ENCODE measurements around the gene FOXF2.
"Not testable (repeated sequence)": the region's sequence is repeated elsewhere in the genome, so short reads cannot be mapped to it uniquely, and the experiment has no call there.

Gene FOXF2

GRCh38 chr6:1389369-1390132 lies at the start of gene FOXF2:
Gene FOXF2 (plus strand): TSS chr6:1389576. CDS start chr6:1389948, 372 bp downstream.
- no peak for DNase-seq (ENCODE audit: low read depth in 1 of 2, low spot score in 1 of 2)

- DNase-seq (ENCODE audit: low read depth in 1 of 2, low spot score in 1 of 2) = no peak
These were observed 43.3 kb upstream of the FOXF2 start for GRCh38 chr6:1346101-1346500.

DNA sequence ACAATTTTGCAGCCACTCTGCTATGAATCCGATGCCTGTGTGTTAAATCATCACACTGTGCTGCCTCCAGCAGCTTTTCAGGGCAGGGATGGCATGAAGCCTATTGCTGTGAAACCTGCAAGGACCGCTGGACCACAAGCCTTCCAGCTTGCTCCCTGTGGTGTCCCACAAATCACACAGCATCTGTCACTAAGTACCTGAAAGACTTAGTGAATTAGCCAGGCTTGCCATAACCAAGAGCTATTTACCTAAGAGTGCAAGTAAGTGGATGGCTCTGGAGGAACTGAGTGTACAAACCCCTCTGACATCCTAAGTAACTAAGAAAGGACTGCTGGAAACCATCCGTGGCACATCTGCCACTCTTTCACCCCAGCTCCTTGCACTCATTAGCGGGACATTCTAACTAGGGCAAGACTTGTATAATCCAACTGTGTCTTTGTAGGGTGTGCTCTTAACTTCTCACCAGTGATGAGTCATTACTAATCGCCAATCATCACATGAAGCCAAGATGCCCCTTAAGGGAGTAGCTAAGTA lies 42.8 kb upstream of the FOXF2 start:
- DNase-seq (ENCODE audit: low read depth in 1 of 2, low spot score in 1 of 2) = no peak

DNA sequence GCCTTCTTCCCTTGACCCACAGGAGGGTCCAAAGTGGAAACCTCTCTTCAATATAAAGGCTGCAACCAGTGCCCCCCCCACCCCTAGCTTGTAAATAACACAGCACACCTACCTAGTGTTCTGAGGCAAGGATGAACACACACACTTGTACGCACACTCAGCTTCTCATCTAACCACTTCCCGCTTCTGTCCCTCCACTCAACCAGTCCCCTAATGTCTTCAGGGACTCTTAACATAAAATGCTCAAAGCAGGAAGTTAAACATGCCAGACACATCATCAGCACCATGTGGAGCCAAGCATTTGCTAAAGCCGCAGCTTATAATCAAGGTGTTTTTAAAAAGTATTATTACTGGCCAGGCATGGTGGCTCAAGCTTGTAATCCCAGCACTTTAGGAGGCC lies 42.2 kb upstream of the FOXF2 start:
- no peak for DNase-seq (ENCODE audit: low read depth in 1 of 2, low spot score in 1 of 2)

DNA sequence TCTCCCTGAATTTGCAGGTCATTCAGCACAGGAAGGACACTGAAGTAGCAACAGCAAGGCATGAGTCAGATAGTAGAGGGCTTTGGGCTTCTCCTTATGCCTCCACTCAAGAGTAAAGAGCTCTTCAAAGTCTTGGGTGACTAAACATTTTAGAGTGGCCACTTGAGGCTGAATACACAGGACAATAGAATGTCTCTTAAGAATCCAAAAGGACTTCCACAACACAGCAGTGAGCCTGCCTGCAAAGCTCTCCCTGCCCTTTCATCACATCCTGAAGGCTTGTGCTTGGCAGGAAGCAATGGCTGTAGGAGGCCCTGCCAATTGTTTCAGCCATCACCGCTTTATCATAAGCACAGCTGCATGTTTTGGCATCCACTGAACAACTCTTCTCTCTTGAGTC lies 40.7 kb upstream of the FOXF2 start:
- DNase-seq (ENCODE audit: low read depth in 1 of 2, low spot score in 1 of 2) = no peak

DNA sequence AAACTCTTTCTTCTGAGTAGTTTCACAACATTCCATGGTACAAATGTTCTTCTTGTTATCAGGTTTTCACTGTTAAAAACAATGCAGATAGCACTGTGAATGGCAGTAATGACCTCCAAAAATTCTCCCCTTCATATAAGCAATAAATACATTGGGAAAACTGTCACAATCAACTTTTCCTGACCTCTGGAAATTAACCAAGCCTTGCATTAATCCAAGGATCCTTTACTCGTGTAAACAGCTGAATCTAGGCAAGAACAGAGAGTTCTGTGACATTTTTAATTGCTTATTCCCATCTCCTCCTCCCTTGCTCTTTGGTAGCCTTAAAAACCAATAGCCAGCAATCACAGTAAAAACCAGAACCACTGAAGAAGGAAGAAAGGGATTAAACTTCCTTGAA lies 39.7 kb upstream of the FOXF2 start:
- DNase-seq (ENCODE audit: low read depth in 1 of 2, low spot score in 1 of 2) = no peak

DNA sequence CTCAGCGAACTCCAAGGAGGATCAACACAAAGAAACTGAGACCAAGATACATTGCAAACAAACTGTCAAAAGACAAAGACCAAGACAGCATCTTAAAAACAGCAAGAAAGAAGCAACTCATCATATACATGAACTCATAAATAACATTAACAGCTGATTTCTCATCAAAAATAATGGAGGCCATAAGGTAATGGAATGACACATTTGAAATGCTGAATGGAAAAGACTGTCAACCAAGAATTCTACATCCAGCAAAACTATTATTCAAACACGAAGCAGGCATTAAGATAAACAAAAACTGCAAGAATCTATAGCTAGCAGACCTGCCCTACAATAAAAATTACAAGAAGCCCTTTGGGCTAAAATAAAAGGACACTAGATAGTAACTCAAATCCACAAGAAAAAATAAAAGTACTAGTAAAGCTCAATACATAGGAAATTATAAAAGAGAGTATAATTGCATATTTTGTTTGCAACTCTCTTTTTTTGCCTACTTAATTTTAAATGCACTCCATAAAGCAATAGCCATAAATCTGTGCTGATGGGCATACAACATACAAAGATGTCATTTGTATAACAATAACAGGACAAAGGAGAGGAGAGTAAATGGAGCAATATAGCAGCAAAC lies 37.9 kb upstream of the FOXF2 start:
- DNase-seq (ENCODE audit: low read depth in 1 of 2, low spot score in 1 of 2) = no peak

GRCh38 chr6:1355068-1355467 lies 34.3 kb upstream of the FOXF2 start:
- not testable (repeated sequence) for DNase-seq (ENCODE audit: low read depth in 1 of 2, low spot score in 1 of 2)

DNA sequence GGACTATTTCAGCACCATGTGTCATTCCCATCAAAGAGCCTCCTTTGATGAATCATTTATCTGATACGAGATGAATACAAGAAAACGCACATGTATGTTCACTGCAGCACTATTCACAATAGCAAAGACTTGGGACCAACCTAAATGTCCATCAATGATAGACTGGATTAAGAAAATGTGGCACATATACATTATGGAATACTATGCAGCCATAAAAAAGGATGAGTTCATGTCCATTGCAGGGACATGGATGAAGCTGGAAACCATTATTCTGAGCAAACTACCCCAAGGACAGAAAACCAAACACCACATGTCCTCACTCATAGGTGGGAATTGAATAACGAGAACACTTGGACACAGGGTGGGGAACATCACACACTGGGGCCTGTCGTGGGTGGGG lies 27.7 kb upstream of the FOXF2 start:
- DNase-seq (ENCODE audit: low read depth in 1 of 2, low spot score in 1 of 2) = not testable (repeated sequence)

GRCh38 chr6:1362643-1363042 lies 26.7 kb upstream of the FOXF2 start:
- no peak for DNase-seq (ENCODE audit: low read depth in 1 of 2, low spot score in 1 of 2)

DNA sequence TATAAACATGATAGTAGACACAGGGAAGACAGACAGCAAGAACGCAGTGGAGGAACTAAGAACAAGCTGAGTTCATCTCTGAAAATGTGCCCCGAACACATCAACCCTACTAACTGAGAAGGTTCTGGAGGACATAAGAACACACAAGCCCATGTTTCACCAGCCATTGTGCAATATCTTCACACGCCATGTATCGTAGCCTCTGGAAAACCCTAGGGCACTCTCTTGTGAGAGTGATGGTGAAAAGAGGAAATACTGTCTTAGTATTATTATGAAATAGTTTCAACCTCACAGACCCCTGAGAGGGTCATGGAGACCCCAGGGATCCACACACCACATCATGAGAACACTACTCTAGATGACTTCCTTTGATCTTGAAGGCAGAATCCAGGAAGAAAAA lies 26.1 kb upstream of the FOXF2 start:
- no peak for DNase-seq (ENCODE audit: low read depth in 1 of 2, low spot score in 1 of 2)

- no peak for DNase-seq (ENCODE audit: low read depth in 1 of 2, low spot score in 1 of 2)
These were observed 25.4 kb upstream of the FOXF2 start for GRCh38 chr6:1363729-1364572.

DNA sequence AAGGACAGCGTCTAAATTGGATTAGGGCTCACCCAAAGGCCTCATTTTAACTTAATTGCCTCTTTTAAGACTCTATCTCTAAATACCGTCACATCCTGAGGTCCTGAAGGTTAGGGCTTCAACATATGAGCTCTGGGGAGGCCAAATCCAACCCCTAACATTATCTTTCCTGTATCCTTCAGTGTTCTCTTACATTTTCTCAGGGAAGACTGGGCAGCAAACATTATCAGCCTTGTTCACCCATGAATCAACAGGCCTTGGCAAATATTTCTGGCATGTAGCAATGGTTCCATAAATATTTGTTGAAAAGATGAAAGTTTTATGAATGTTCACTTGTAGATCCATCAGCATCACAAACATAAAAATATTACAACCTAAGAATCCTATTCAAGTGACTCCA lies 24.6 kb upstream of the FOXF2 start:
- no peak for DNase-seq (ENCODE audit: low read depth in 1 of 2, low spot score in 1 of 2)

GRCh38 chr6:1365686-1366085 lies 23.7 kb upstream of the FOXF2 start:
- no peak for DNase-seq (ENCODE audit: low read depth in 1 of 2, low spot score in 1 of 2)

- no peak for DNase-seq (ENCODE audit: low read depth in 1 of 2, low spot score in 1 of 2)
These were observed 21.6 kb upstream of the FOXF2 start for GRCh38 chr6:1367771-1368170.

DNA sequence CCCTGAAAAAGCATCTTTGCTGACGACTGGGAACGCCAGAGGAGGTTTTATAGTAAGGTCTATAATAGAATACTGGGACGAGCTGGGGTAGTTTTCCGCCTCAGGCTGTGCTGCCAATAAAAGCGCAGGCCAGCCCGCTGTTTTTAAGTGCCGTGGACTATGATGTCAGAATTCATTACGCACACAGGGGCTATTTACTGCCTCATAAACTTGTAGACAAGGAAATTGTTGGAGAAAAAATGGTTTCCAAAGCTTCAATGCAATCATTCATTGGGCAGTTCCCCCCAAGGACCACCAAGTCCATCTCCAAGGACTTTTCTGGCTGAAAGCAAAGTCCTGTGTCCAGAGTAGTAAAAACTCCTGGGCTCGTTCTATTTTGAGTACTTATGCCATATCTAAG lies 20.4 kb upstream of the FOXF2 start:
- no peak for DNase-seq (ENCODE audit: low read depth in 1 of 2, low spot score in 1 of 2)

GRCh38 chr6:1369695-1370094 lies 19.7 kb upstream of the FOXF2 start:
- not testable (repeated sequence) for DNase-seq (ENCODE audit: low read depth in 1 of 2, low spot score in 1 of 2)

- no peak for DNase-seq (ENCODE audit: low read depth in 1 of 2, low spot score in 1 of 2)
These were observed 17.4 kb upstream of the FOXF2 start for GRCh38 chr6:1371933-1372332.

DNA sequence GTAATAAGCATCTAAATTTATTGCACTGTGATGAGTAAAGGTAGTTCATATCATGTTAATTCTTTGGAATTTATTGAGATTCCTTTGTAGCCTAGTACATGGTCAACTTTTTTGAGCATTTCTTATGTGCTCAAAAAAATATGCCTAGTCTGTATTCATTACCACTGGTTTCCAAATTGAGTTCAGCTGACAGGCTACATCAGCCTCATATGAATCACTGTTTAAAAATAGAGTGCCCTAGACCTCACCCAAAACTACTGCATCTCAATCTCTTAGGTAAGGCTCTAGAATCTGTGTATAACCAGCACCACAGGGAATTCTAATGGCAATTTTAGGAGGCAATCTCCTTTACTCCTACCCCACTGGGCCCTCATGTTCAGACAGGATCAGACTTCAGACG lies 16.7 kb upstream of the FOXF2 start:
- DNase-seq (ENCODE audit: low read depth in 1 of 2, low spot score in 1 of 2) = no peak

- no peak for DNase-seq (ENCODE audit: low read depth in 1 of 2, low spot score in 1 of 2)
These were observed 12.7 kb upstream of the FOXF2 start for GRCh38 chr6:1376653-1377052.

GRCh38 chr6:1377526-1377925 lies 11.8 kb upstream of the FOXF2 start:
- no peak for DNase-seq (ENCODE audit: low read depth in 1 of 2, low spot score in 1 of 2)
